SU-DHL-6 (cell line): ENCODE results near the gene CEP170B.

ENCODE experiments used
- H2AFZ ChIP-seq: fragments of 200-600 bp; sonication (generic); 2 replicates; pipeline ENCODE4 v1.6.1; 2014; ENCODE audit warnings: low read depth, mild to moderate bottlenecking, moderate library complexity, mixed read lengths, antibody characterized with exemption, low read length; ENCODE audit not compliant: severe bottlenecking
- H3F3A ChIP-seq: fragments of 200-600 bp; shearing (Covaris generic); 2 replicates; pipeline ENCODE4 v1.6.0; 2016; ENCODE audit warnings: antibody characterized with exemption, mild to moderate bottlenecking; ENCODE audit not compliant: insufficient read depth
- H3K27ac ChIP-seq: fragments of 200-600 bp; sonication (generic); 2 replicates; pipeline ENCODE4 v1.5.1; 2016; ENCODE audit warnings: low read depth, mild to moderate bottlenecking, low read length, moderate library complexity, mixed read lengths
- H3K27me3 ChIP-seq: fragments of 200-600 bp; sonication (generic), shearing (Covaris generic); 2 replicates; pipeline ENCODE4 v1.6.0; 2014; ENCODE audit warnings: mild to moderate bottlenecking, low read length
- H3K36me3 ChIP-seq: fragments of 200-600 bp; sonication (generic); 2 replicates; pipeline ENCODE4 v1.6.1; 2014; ENCODE audit warnings: mild to moderate bottlenecking, low read length, mixed read lengths
- H3K4me2 ChIP-seq: fragments of 300-600, 200-600 bp; shearing (Covaris generic), sonication (generic); 2 replicates; pipeline ENCODE4 v1.6.0; 2014; ENCODE audit warnings: low read length, low read depth, mild to moderate bottlenecking; ENCODE audit not compliant: poor library complexity, severe bottlenecking
- H3K4me3 ChIP-seq: fragments of 200-600 bp; sonication (generic); 2 replicates; pipeline ENCODE4 v1.5.1; 2014; ENCODE audit warnings: antibody characterized with exemption, low read length, mild to moderate bottlenecking, mixed read lengths; ENCODE audit not compliant: insufficient read depth, poor library complexity, severe bottlenecking
- H3K79me2 ChIP-seq: fragments of 200-600 bp; sonication (generic); 2 replicates; pipeline ENCODE4 v1.6.1; 2014; ENCODE audit warnings: mild to moderate bottlenecking, low read length, moderate library complexity; ENCODE audit not compliant: insufficient read depth
- H3K9ac ChIP-seq: fragments of 200-600 bp; sonication (generic); 2 replicates; pipeline ENCODE4 v1.7.0; 2014; ENCODE audit warnings: mild to moderate bottlenecking, low read length
- H3K9me2 ChIP-seq: fragments of 200-600 bp; sonication (generic); replicated peaks from 2 replicates; pipeline ENCODE4 v1.6.1; 2014; ENCODE audit warnings: low read length; ENCODE audit not compliant: insufficient read depth
- H3K9me3 ChIP-seq: fragments of 200-600 bp; sonication (generic); 2 replicates; pipeline ENCODE4 v1.6.1; 2014; ENCODE audit warnings: low read length, mixed read lengths; ENCODE audit not compliant: insufficient read depth
- H4K20me1 ChIP-seq: fragments of 200-600 bp; sonication (generic); 2 replicates; pipeline ENCODE4 v1.6.1; 2014; ENCODE audit warnings: low read depth, mild to moderate bottlenecking, antibody characterized with exemption, low read length, moderate library complexity, mixed read lengths
- CTCF ChIP-seq: fragments of 200-600 bp; sonication (generic); IDR thresholded peaks from one replicate; pipeline ENCODE4 v1.5.1; 2017; ENCODE audit warnings: antibody characterized with exemption, mild to moderate bottlenecking, low read length, moderate library complexity; ENCODE audit not compliant: insufficient read depth, poor library complexity, severe bottlenecking
- EZH2phosphoT487 ChIP-seq: fragments of 200-600 bp; sonication (generic), shearing (Covaris generic); conservative IDR thresholded peaks from 2 replicates; pipeline ENCODE4 v1.6.1; 2018; ENCODE audit warnings: mild to moderate bottlenecking, antibody characterized with exemption, low read length, moderate library complexity, mixed read lengths

Gene CEP170B

GRCh38 chr14:104858811-104859426 lies 6.1 kb upstream of the CEP170B start:
- Histone ChIP-seq H4K20me1 (no peaks in the 10 kb centered on the region), H3K4me2 (no peak overlapping the region), H3F3A (no peaks in the 10 kb centered on the region), H3K79me2 (no peaks in the 10 kb centered on the region), H3K9me3 (no peaks in the 10 kb centered on the region), H3K9me2 (no peaks in the 10 kb centered on the region), H3K9ac (no peak overlapping the region), H2AFZ (no peak overlapping the region), H3K4me3 (no peak overlapping the region), H3K27ac (no peak overlapping the region), H3K36me3 (no peaks in the 10 kb centered on the region), H3K27me3 (no peaks in the 10 kb centered on the region)
- TF ChIP-seq EZH2phosphoT487, result no peak
- no peak for TF ChIP-seq CTCF

GRCh38 chr14:104859900-104860299 lies 5.2 kb upstream of the CEP170B start:
- Histone ChIP-seq H3K27ac (no peak overlapping the region), H3K27me3 (no peaks in the 10 kb centered on the region), H3F3A (no peaks in the 10 kb centered on the region), H3K4me2 (no peak overlapping the region), H3K4me3 (no peak overlapping the region), H3K79me2 (no peaks in the 10 kb centered on the region), H3K9ac (no peak overlapping the region), H3K9me3 (no peaks in the 10 kb centered on the region), H3K36me3 (no peaks in the 10 kb centered on the region), H4K20me1 (no peaks in the 10 kb centered on the region), H3K9me2 (no peaks in the 10 kb centered on the region), H2AFZ (no peak overlapping the region)
- TF ChIP-seq EZH2phosphoT487 (no peak), CTCF (no peak)

- Histone ChIP-seq H3K9me3 (no peaks in the 10 kb centered on the region), H3K4me3 (no peak overlapping the region), H4K20me1 (no peaks in the 10 kb centered on the region), H3K36me3 (no peaks in the 10 kb centered on the region), H3K79me2 (no peaks in the 10 kb centered on the region), H3K27ac (no peak overlapping the region), H3K9me2 (no peaks in the 10 kb centered on the region), H3K9ac (no peak overlapping the region), H3K4me2 (no peak overlapping the region), H2AFZ (no peak overlapping the region), H3F3A (no peaks in the 10 kb centered on the region), H3K27me3 (no peaks in the 10 kb centered on the region)
- TF ChIP-seq CTCF (no peak), EZH2phosphoT487 (no peak)
Measured at GRCh38 chr14:104860414-104860813, 4.7 kb upstream of the CEP170B start.
